GM21737 (cell line): ENCODE measurements around the gene CHD1L.
"Not testable (repeated sequence)": the region's sequence is repeated elsewhere in the genome, so short reads cannot be mapped to it uniquely, and the experiment has no call there.

Experiments used
- ATAC-seq: cut with Tn5 transposase; IDR thresholded peaks from one replicate; pipeline ENCODE4 v1.9.1; 2021; ENCODE audit warnings: mild to moderate bottlenecking, moderate library complexity; ENCODE audit not compliant: unreplicated experiment

CHD1L gene

DNA sequence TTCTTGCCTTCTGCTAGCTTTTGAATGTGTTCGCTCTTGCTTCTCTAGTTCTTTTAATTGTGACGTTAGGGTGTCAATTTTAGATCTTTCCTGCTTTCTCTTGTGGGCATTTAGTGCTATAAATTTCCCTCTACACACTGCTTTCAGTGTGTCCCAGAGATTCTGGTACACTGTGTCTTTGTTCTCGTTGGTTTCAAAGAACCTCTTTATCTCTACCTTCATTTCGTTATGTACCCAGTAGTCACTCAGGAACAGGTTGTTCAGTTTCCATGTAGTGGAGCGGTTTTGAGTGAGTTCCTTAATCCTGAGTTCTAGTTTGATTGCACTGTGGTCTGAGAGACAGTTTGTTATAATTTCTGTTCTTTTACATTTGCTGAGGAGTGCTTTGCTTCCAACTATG is 11.5 kb upstream of the CHD1L start:
- ATAC-seq: not testable (repeated sequence)

DNA sequence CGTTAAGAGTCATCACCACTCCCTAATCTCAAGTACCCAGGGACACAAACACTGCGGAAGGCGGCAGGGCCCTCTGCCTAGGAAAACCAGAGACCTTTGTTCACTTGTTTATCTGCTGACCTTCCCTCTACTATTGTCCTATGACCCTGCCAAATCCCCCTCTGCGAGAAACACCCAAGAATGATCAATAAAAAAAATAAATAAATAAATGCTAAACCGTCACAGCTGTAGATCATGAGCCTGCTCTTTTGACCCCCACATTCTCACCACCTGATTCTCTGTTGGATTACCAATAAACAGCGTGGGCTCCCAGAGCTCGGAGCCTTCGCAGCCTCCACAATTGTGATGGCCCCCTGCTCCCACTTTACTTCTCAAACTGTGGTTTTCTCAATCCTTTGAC is 8.6 kb upstream of the CHD1L start:
- ATAC-seq: not testable (repeated sequence)

DNA sequence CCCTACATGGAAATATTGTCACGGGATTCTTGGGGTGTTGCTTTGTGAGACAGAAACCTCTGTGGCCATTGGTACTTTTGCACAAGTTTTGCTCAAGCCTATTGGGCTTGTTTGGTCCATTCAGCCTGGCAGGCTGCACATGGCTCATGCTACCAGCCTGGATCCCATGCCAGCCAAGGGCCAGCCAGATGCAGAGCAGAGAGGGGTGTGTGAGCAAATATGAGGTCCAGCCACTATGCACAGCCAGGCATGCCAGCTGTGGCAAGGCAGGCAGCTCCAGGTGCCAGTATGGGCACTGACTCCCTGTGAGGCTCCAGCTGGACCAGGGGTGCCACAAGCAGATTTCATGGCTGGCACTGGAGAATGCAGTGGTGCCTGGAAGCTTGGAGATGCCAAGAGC is 6.7 kb upstream of the CHD1L start:
- ATAC-seq: no peak

DNA sequence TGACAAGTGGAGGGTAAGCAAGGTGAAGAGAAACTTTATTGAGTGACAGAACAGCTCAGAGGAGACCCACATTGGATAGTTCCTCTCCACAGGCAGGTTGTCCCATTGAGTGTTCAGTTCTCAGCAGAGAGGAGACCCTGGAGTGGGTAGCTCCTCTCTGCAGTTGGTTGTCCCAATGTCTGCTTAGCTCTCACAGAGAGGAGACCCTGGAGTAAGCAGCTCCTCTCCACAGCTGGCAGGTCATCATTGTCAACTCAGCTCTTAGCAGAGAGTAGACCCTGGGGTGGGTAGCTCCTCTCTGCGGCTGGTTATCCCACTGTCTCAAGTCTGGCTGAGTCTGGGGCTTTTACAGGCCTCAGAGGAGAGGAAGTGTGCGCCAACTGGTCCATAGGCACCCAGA is 6.0 kb upstream of the CHD1L start:
- ATAC-seq: no peak

DNA sequence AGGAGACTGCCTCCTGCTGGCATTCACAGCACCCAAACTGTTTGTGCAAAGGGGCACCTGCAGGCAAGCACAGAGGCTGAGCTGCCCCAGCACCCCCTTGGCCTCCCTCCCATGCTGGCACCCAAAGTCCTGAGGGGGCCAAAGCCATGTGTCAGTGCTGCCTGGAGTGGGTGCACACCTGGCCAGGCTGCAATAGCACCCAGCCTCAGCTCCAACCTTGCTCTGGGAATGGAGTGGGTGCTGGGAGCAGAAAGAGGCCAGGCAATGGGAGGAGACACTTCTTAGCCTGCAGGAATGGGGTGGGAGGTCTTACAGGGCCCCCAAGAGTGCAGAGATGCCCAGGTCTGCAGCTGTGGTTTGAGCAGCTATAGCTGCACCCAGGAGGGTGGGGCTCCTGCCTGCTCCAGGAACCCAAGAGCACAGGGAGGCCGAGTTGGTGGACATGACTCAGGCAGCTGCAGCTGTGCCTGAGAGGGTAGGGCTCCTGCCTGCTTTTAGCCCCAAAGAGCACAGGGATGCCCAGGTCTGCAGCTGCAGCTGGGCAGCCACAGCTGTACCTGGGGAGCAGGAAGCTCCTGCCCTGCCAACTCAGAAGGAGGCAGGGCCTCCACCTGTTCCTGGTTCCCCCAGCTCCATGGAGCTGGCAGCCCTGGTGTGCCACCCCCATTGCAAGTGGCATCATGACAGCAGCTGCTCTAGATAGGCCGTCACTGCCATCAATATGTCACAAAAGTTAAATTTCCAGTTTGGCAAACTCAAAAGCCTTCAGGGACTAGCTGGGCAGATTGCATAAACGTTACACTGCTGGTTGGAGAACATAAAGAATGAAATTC is 5.3 kb upstream of the CHD1L start:
- no peak for ATAC-seq

DNA sequence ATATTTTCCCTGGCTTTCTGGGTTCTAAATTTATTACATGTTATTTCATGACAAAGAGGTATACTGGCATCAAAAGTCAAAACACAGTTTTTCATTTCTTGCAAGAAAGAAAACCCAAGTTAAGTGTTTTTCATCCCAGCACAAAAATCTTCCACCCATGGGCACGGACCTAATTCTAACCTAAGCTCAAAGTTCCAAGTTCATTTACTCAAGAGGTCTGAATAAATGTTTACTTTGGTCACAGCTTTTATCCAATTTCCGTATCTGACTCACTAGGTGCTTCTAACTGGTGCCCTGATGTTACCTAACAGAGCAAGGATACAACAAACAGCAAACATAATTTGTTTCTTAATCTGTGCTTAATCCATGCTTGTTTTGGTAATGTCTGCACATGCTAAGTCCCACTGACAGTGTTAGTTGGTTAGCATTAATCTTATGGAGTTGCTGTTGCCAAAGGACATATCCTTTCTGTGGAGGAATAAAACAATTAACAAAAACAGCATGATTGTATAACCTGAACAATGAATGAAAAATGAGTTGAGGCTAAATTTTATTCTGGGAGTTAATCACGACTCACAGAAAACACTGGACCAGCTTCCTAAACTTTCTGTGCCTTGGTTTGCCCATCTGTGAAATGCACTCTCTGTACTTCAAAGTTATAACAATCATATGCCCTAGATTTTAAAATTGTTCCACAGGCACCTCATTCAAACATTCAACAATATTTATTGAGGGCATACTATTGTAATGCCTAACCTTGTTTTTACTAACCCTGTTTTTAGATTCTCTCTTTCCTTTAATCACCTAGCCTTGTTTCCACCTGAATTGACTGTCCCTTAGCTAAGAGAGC is 4.2 kb upstream of the CHD1L start:
- no peak for ATAC-seq

DNA sequence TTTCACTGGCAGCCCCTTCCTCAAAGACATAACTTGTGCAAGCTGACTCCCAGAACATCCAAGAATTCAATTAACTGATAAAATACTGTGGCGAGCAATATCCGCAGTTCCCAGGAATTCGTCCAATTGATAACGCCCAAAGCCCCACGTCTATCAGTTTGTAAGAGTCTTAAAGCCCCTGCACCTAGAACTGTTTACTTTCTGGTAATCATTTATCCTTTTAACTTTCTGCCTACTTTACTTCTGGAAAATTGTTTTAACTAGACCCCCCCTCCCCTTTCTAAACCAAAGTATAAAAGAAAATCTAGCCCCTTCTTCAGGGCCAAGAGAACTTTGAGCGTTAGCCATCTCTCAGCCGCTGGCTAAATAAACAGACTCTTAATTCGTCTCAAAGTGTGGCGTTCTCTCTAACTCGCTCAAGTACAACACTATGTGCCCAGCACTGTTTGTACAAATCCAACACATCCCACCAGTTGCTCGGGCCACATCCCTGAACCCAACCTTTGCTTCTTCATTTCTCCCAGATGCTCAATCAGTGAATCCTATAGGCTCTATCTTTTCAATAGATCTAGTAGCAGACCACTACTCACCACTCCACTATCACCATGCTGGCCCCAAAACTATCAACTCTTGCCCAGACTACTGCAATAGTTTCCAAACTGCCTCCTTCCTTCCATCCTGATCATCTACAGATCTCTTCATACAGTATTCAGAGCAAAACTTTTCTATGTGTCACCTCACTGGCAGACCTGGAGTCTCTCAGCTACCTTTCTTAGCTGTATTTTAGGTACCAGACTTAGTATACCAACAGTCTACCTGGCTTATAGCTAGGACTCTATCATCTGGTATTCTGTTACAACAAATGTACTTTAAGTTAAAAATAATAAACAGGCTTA is 3.3 kb upstream of the CHD1L start:
- no peak for ATAC-seq

DNA sequence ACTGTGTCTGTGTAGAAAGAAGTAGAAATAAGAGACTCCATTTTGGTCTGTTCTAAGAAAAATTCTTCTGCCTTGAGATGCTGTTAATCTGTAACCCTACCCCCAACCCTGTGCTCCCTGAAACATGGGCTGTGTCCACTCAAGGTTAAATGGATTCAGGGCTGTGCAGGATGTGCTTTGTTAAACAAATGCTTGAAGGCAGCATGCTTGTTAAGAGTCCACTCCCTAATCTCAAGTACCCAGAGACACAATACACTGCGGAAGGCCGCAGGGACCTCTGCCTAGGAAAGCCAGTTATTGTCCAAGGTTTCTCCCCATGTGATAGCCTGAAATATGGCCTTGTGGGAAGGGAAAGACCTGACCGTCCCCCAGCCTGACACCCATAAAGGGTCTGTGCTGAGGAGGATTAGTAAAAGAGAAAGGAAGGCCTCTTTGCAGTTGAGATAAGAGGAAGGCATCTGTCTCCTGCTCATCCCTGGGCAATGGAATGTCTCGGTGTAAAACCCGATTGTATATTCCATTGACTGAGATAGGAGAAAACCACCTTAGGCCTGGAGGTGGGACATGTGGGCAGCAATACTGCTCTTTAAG is 2.3 kb upstream of the CHD1L start:
- ATAC-seq: not testable (repeated sequence)

DNA sequence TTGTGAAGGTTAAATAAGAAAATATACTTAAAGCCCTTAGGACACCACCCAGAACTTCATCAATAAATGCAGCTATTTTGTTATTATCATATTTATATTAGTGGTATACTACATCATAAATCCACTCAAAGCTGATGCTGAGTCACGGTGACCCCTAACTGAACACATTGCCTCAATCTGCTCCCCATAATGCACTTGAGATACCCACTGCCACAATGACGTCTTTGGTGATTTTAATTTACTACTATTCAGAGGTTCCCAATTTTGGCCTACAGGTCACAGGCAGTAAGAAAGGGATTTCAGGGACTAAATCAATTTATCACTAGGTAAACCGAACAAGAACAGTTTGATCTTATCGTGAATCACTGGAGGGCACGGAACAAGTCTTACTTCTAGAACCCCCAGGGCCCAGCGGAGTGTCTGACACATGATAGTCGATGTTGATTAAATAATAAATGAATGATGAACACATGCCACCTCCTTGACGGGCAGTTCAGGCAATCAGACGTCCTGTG is 493 bp upstream of the CHD1L start:
- ATAC-seq: no peak

DNA sequence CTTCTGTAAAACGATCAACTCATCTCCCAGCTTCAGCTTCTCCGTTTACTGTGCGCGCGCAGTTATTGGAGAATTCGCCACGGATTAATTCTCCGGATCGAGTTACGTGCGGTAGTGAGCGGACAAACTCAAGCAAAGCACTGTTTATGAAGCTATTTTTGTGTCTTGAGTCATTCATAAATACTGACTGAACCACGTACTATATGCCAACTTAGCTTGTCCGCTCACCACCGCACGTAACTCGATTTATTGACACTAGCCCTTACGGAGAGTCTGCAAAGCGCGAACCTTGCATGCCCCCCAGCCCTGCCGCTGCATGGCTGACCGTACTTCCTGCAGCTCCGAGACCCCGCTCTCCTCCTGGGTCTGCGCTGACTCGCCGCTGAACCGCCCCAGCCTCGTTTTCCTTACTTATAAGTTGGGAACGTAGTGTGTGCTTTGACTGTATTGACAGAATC is 773 bp downstream of the CHD1L start:
- ATAC-seq: peak; percentile 22

DNA sequence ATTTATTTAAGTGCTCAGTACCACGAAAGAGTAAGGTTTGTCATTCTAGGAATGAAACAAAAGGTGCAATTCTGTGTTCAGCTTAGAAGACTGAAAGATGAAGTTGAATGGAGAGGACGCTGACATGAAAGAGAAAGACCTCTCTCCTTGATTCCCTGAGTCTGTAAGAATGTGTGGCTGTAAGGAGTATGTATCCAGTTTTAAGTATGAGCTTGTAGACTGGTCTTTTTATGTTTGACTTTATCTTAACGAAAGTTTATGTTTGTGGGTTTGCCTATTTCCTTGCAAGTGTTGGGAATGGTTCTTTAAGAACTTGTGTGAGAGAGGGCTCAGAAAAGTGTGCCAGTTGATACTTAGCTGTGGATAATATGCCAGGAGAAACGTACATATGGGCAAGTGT is 1.4 kb downstream of the CHD1L start:
- no peak for ATAC-seq

DNA sequence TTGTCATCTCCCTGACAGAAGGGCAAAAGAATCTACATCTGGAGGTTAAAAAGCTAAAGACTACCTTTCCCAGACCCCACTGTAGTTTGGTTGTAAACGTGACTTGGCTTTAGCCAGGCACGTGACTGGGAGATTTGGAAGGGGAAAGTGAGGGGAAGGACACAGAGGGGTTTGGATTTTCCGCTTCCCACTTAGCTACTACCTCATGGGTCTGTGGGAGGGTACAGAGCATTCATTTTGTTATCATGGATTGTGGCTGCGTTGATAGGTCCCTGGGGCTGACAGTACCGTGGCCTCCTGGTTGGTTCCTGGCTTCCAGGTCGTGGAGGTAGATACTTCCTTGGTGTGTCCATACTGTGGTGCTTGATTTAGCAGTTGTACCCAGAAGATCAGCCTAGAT is 2.6 kb downstream of the CHD1L start:
- no peak for ATAC-seq

DNA sequence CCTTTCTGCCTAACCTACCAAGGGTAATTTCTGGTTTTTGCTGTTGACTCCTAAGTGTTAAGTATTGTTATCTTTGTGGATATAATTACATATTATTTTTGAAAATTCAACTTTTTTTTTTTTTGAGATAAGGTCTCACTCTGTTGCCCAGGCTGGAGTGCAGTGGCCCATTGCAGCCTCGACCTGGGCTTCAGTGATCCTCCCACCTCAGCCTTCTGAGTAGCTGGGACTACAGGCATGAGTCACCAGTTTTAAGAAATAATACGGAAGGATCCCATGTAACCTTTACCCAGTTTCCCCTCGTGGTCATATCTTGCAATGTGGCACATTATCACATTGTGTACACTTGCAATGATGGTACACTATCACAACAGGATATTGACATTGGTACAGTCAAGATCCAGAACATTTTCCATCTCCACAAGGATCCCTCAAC is 3.1 kb downstream of the CHD1L start:
- ATAC-seq: no peak

DNA sequence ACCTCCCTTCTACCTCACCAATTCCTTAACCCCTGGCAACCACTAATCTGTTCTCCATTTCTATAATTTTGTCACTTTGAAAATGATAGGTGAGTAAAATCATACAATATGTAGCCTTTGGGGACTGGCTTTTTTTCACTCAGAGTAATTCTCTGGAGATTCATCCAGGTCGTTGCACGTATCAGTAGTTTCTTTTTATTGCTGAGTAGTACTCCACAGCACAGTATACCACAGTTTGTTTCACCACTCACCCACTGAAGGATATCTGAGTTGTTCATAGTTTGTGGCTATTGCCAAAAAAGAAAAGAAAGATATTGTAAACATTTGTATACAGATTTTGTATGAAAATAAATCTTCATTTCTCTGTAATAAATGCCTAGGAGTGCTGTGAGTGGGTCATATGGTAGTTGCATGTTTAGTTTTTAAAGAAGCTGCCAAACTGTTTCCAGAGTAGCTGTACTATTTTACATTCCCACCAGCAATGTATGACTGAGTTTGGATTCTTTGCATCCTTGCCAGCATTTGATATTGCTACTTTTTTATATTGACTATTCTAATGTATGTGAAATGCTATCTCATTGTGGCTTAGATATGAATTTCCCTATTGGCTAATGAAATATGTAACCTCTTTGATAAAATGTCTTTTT is 3.7 kb downstream of the CHD1L start:
- ATAC-seq: no peak

DNA sequence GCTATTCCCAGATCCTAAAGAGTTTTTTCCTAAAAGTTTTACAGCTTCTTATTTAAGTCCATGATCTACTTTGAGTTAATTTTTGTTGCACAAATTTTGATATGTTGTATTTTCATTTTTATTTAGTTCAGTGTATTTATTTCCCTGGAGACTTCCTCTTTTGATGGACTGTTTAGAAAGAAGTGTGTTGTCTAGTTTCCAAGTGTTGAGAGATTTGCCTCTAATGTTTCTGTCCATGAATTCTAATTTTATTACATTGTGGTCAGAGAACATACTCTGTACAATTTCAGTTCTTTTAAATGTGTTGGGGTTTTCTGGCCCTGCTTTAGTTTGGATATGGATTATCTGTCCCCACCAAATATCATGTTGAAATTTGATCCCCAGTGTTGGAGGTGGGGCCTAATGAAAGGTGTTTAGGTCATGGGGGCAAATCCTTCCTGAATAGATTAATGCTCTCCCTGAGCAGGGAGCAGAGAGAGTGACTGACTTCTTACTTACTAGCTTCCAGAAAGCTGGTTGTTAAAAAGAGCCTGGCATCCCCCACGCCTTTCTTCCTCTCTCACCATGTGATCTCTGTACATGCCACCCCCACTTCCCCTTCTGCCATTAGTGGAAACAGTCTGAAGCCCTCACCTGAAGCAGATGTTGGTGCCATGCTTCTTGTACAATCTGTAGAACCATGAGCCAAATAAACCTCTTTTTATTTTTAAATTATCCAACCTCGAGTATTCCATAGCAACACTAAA is 4.6 kb downstream of the CHD1L start:
- ATAC-seq: no peak

DNA sequence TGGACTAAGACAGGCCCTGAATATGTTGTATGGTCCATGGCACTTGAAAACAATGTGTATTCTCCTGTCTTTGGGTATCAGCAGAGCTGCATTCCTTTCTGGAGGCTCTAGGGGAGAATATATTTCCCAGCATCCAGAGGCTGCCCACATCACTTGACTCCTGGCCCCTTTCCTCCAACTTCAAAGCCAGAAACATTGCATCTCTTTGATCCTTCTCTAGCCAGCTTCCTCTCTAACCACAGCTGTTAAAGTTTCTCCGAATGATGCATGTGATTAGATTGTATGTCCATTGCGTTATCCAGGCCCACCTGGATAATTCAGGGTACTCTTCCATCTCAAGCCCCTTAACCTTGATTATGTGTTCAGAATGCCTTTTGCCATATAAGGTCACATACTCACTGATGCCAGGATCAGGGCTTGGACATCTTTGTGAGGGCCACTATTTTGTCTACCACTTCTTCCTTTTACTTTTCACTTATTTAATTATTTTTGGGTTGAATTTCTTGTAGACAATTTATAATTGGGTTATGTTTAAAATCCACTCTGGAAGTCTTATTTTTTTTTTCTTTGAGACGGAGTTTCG is 5.3 kb downstream of the CHD1L start:
- ATAC-seq: no peak

DNA sequence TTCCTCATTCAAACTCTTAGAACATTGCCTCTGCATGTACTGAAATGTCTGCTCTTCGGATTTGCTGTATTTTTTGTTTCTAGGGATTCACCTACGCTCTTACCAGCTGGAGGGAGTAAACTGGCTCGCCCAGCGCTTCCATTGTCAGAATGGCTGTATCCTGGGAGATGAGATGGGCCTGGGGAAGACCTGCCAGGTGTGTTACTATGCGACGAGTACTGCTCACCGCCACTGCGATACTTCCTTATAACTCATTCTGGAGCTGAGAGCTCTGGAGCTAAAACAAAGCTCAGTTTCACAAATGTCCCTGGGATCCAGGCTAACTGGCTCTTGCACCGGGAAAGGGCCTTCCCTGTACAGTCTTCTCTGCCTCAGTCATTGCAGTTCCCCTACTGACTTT is 10.1 kb downstream of the CHD1L start:
- ATAC-seq: no peak

DNA sequence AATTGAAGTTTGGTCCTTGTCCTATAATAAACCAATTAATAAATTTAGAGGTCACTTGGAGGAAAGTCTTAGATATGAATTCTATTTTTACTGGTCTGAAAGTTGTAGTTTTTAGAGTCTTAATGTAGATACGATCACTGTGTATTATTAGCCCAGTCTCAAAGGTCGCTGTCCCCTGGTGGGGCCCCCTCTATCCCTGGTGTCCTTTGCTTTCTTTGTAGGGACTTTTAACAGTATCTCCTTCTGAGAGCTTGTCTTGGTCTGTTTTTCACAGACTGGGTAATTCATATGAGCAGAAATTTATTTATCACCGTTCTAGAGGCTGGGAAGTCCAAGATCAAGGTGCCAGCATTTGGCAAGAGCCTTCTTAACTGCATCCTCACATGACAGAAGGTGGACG is 18.5 kb downstream of the CHD1L start:
- ATAC-seq: no peak
